Left ventricle myocardium inferior (tissue), 1 donor: ENCODE data around the gene STRN. TPM values are rescaled to one million over a fixed set of nuclear protein-coding genes. Genes with fewer than 3 reads are reported as not detected.

Source experiments
- DNase-seq: peaks from one replicate; pipeline ENCODE4 v3.0.0-alpha.2; 2020
- H3K27ac ChIP-seq: fragments of 200-600 bp; replicated peaks from 2 replicates; pipeline ENCODE4 v1.8.0; 2021
- H3K27me3 ChIP-seq: fragments of 200-600 bp; 2 replicates; pipeline ENCODE4 v1.8.0; 2021; ENCODE audit warnings: low read depth
- H3K36me3 ChIP-seq: fragments of 200-600 bp; 2 replicates; pipeline ENCODE4 v1.8.0; 2021
- H3K4me1 ChIP-seq: fragments of 200-600 bp; 2 replicates; pipeline ENCODE4 v1.8.0; 2021
- H3K4me3 ChIP-seq: fragments of 200-600 bp; 2 replicates; pipeline ENCODE4 v1.8.0; 2021; ENCODE audit warnings: mild to moderate bottlenecking, moderate library complexity
- H3K9me3 ChIP-seq: fragments of 200-600 bp; replicated peaks from 2 replicates; pipeline ENCODE4 v1.8.0; 2021
- intact Hi-C: fragments of 100-400 bp; cut with micrococcal nuclease; formaldehyde crosslinking; loops from one replicate; pipeline ENCODE4 v1.11.0; 2022
- total RNA-seq: library from RNA; stranded (reverse); fragmentation: NEBNext Ultra II Directional; extraction: Animal tissue kit (Norgen Biotek cat#: 25700); gene quantifications from one replicate; pipeline ENCODE4 v1.2.1, GENCODE V29; 2021
- TF ChIP-seq, protein P1 (sequence below): fragments of 200-600 bp; IDR thresholded peaks from 2 replicates; pipeline ENCODE4 v1.8.0; 2021; ENCODE audit warnings: antibody characterized with exemption, mild to moderate bottlenecking, borderline replicate concordance
- donor health status: DM: no; HTN: yes; CAD: no; lungs with severe emphysema.

The STRN gene
- total RNA-seq, 1 donor from 2014 or later = 55.2 TPM

DNA sequence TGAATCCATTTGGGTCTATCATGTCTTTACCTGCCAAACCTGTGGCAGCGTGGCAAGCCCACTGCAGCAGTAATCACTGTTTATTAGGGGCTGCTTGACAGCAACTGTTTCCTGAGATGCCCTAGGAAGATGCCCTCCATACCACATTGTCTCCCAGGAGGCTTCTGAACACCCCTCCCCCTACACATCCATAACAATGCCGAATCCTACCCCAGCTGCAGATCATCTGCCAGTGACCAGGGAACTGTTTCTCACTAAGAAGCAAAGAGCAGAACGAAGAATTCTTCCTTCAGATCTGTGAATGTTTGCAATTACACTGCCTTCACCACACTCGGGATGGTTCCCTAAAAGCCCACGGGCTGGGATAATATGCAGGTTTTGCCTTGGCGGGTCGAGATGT lies 142.1 kb downstream of the STRN start:
- intact Hi-C loops = no loop called here
- TF ChIP-seq, protein P1, sequence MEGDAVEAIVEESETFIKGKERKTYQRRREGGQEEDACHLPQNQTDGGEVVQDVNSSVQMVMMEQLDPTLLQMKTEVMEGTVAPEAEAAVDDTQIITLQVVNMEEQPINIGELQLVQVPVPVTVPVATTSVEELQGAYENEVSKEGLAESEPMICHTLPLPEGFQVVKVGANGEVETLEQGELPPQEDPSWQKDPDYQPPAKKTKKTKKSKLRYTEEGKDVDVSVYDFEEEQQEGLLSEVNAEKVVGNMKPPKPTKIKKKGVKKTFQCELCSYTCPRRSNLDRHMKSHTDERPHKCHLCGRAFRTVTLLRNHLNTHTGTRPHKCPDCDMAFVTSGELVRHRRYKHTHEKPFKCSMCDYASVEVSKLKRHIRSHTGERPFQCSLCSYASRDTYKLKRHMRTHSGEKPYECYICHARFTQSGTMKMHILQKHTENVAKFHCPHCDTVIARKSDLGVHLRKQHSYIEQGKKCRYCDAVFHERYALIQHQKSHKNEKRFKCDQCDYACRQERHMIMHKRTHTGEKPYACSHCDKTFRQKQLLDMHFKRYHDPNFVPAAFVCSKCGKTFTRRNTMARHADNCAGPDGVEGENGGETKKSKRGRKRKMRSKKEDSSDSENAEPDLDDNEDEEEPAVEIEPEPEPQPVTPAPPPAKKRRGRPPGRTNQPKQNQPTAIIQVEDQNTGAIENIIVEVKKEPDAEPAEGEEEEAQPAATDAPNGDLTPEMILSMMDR = no peak
- Histone ChIP-seq H3K27me3 (peaks cover under 1% of the 10 kb centered on the region), H3K4me3 (no peak overlapping the region), H3K27ac (no peak overlapping the region), H3K36me3 (no peaks in the 10 kb centered on the region), H3K4me1 (no peaks in the 10 kb centered on the region), H3K9me3 (no peaks in the 10 kb centered on the region)
- DNase-seq = no peak

DNA sequence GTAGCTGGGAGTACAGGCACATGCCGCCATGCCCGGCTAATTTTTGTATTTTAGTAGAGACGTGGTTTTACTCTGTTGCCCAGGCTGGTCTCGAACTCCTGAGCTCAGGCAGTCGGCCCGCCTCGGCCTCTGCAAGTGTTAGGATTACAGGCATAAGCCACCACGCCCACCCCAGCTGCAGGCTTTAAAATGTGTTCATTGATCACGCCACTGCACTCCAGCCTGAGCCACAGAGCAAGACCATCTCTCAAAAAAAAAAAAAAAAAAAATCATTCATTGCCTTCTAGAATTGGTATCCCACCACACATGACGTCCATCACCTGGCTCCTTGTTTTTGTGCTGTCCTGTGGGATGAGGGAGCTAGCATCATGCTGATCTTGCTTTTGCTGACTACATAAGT lies 142.5 kb downstream of the STRN start:
- TF ChIP-seq, protein P1 = no peak
- Histone ChIP-seq H3K36me3 (no peaks in the 10 kb centered on the region), H3K4me1 (no peaks in the 10 kb centered on the region), H3K27me3 (no peaks in the 10 kb centered on the region), H3K9me3 (no peaks in the 10 kb centered on the region), H3K4me3 (no peak overlapping the region), H3K27ac (no peak overlapping the region)
- DNase-seq = no peak
- intact Hi-C loops = no loop called here

GRCh38 chr2:36820942-36821605 lies 145.3 kb downstream of the STRN start:
- Histone ChIP-seq H3K4me3 (no peak overlapping the region), H3K4me1 (no peaks in the 10 kb centered on the region), H3K27me3 (no peaks in the 10 kb centered on the region), H3K36me3 (no peaks in the 10 kb centered on the region), H3K9me3 (no peaks in the 10 kb centered on the region), H3K27ac (no peak overlapping the region)
- TF ChIP-seq, protein P1 = no peak
- intact Hi-C loops = no loop called here
- no peak for DNase-seq

DNA sequence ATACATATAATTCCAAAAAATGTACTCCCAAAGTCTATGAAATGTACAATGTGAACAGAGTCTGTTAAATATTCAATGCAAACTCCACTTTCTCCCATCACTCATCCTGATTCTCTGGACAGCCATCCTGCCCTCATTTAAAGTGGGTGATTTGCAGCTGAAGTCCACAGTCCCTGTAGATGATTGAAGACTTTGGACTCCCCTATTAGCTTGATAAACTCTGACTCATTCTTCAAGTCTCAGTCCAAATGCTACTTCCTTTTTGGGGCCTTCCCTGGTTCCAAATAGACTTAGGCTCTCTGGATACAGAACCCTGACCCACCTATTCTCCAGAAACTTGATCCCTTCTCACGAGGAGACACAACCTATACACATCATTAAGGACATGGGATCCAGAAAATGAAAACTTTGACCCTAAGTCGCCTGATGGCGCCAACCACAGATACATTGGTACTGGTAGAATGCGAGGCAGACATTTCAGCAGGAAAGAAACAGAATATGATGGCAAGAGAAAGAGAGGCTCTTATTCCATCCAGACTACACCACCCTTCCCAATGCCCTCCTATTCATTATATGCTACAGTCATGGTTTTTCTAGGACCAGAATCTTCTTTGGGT lies 147.1 kb downstream of the STRN start:
- Histone ChIP-seq H3K9me3 (no peaks in the 10 kb centered on the region), H3K27me3 (no peaks in the 10 kb centered on the region), H3K4me3 (no peak overlapping the region), H3K4me1 (no peaks in the 10 kb centered on the region), H3K36me3 (no peaks in the 10 kb centered on the region), H3K27ac (no peak overlapping the region)
- TF ChIP-seq, protein P1 = no peak
- intact Hi-C loops = no loop called here
- DNase-seq = no peak

DNA sequence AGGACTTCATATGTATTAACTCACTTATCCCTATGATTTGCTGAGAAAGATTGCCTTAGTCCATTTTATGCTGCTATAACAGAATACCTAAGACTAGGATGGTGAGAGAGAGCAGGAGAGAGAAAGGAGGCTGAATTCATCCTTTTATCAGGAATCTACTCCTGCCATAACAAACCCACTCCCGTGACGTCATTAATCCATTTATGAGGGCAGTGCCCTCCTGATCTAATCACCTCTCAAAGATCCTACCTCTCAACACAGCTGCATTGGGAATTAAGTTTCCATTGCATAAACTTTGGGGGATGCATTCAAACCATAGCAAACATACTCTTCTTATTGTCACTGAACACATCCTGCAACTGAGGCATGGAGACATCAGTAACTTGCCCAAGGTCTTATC lies 147.8 kb downstream of the STRN start:
- intact Hi-C loops = no loop called here
- Histone ChIP-seq H3K27ac (no peak overlapping the region), H3K36me3 (no peaks in the 10 kb centered on the region), H3K4me3 (no peak overlapping the region), H3K27me3 (no peaks in the 10 kb centered on the region), H3K9me3 (no peaks in the 10 kb centered on the region), H3K4me1 (no peaks in the 10 kb centered on the region)
- DNase-seq = no peak
- TF ChIP-seq, protein P1 = no peak
